Superior temporal gyrus (tissue), 1 donor: ENCODE measurements around the gene GALNTL6.

Experiments
- DNase-seq: peaks from one replicate; pipeline ENCODE4 v3.0.0-alpha.2; 2016; ENCODE audit errors: extremely low spot score

GALNTL6 gene

GRCh38 chr4:171880136-171880535 is 66.9 kb downstream of the GALNTL6 start:
- no peak for DNase-seq

GRCh38 chr4:171889681-171890080 is 76.5 kb downstream of the GALNTL6 start:
- DNase-seq = no peak

- no peak for DNase-seq
Measured at GRCh38 chr4:171891038-171891437, 77.8 kb downstream of the GALNTL6 start.

GRCh38 chr4:171896426-171896825 is 83.2 kb downstream of the GALNTL6 start:
- DNase-seq = no peak

- DNase-seq = no peak
Measured at GRCh38 chr4:171919314-171919713, 106.1 kb downstream of the GALNTL6 start.

GRCh38 chr4:171920901-171921300 is 107.7 kb downstream of the GALNTL6 start:
- no peak for DNase-seq

GRCh38 chr4:171924746-171925376 is 111.7 kb downstream of the GALNTL6 start:
- DNase-seq = no peak

- no peak for DNase-seq
Measured at GRCh38 chr4:171928336-171928735, 115.1 kb downstream of the GALNTL6 start.

GRCh38 chr4:171929477-171929876 is 116.3 kb downstream of the GALNTL6 start:
- no peak for DNase-seq

- DNase-seq = no peak
Measured at GRCh38 chr4:171929907-171930306, 116.7 kb downstream of the GALNTL6 start.

GRCh38 chr4:171932238-171932637 is 119.0 kb downstream of the GALNTL6 start:
- DNase-seq = no peak

- no peak for DNase-seq
Measured at GRCh38 chr4:171940656-171941055, 127.5 kb downstream of the GALNTL6 start.

- DNase-seq = no peak
Measured at GRCh38 chr4:171947400-171947799, 134.2 kb downstream of the GALNTL6 start.

- DNase-seq = no peak
Measured at GRCh38 chr4:171948038-171948437, 134.8 kb downstream of the GALNTL6 start.

GRCh38 chr4:171954650-171955049 is 141.4 kb downstream of the GALNTL6 start:
- DNase-seq = no peak

GRCh38 chr4:171956678-171957077 is 143.5 kb downstream of the GALNTL6 start:
- no peak for DNase-seq

- DNase-seq = no peak
Measured at GRCh38 chr4:171962110-171962509, 148.9 kb downstream of the GALNTL6 start.

- no peak for DNase-seq
Measured at GRCh38 chr4:171966356-171966755, 153.2 kb downstream of the GALNTL6 start.

- no peak for DNase-seq
Measured at GRCh38 chr4:171978216-171978615, 165.0 kb downstream of the GALNTL6 start.

GRCh38 chr4:171979461-171979860 is 166.3 kb downstream of the GALNTL6 start:
- DNase-seq = no peak

GRCh38 chr4:171981185-171981584 is 168.0 kb downstream of the GALNTL6 start:
- DNase-seq = no peak

- DNase-seq = no peak
Measured at GRCh38 chr4:171983935-171984805, 171.0 kb downstream of the GALNTL6 start.

- DNase-seq = no peak
Measured at GRCh38 chr4:171985129-171985528, 171.9 kb downstream of the GALNTL6 start.
